HG02642 (cell line): ENCODE data around the gene WDR26.
"Not testable (repeated sequence)": the region's sequence is repeated elsewhere in the genome, so short reads cannot be mapped to it uniquely, and the experiment has no call there.

Experiments
- ATAC-seq: cut with Tn5 transposase; IDR thresholded peaks from one replicate; pipeline ENCODE4 v1.9.1; 2021; ENCODE audit warnings: mild to moderate bottlenecking; ENCODE audit not compliant: unreplicated experiment, poor library complexity

WDR26 gene

GRCh38 chr1:224435318-224435763, 744 bp upstream of the WDR26 start:
- ATAC-seq: peak; percentile 19

DNA sequence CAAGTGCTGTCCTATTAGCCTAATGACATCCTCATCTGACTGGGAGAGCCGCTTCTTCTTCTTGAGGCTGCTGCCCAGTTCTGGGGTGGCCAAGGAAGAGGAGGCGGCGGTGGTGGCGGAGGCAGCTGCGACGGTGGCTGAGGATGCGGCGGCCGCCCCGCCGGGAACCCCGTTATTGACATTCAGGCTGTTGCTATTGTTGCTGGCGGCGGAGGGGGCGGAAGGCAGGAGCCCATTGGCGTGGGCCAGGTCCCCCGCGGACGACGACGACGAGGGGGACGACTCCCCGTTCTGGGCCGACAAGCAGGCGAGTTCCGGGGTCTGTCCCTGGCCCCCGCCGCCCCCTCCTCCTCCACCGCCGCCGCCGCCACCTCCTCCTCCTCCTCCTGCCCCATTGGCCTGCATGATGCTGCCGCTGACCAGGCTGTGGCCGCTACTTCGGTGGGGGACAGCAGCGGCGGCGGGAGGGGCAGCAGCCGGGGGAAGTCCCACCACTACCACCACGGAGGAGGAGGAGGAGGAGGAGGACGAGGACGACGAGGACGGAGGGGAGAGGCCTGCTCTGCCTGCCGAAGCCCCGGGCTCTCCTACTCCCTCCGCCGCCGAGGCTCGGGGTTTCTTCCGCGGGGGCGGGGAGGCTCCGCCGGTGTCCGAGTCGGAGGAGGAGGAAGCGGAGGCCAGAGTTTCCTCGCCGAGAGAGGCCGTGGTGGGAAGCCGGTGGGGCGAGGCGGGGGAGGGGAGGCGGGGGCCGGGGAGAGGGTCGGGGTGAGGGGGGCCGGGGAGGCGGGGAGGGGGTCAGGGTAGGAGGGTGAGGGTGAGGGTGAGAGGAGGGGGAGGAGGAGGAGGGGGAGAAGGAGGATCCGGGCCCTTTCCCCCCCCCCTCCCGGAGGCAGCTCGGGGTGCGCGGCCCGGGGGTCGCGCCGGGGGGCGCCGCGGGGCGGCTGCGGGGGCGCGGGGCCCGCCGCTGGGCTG, 610 bp downstream of the WDR26 start:
- ATAC-seq: peak; percentile 12

DNA sequence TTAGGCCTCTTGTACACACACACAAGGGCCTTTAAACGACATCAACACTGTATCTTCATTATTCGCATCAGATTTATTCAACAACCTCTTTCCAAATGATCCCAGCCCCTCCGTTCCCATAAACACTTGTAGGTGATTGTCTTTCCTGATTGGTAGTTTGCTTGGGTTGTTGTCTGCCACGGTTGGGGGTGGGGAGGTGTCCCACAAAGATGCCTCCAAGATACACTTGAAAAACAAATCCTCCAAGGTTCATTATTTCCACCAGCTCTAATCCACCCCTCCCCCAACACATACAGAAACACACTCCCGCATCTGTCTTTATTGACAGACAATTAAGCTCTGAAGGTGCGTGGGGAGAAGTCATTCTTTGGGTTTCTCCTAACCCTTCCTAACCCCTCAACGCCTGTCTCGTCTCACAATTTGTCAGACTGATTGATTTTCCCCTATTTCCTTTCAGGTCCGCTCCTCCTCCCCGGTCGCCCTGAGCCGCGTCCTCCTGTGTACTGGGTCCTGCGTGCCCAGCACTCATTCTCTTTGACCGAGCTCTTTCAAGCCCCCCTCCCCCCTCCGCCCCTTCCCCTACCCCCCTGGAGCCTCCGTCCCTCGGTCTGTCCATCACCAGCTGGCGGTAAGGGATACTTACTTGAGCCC, 1.4 kb downstream of the WDR26 start:
- ATAC-seq: no peak

- ATAC-seq: no peak
These were observed 1.9 kb downstream of the WDR26 start for GRCh38 chr1:224432672-224433040.

GRCh38 chr1:224432146-224432545, 2.5 kb downstream of the WDR26 start:
- ATAC-seq: no peak

GRCh38 chr1:224431726-224432125, 2.9 kb downstream of the WDR26 start:
- ATAC-seq: no peak

- ATAC-seq: no peak
These were observed 4.0 kb downstream of the WDR26 start for GRCh38 chr1:224430511-224431113.

DNA sequence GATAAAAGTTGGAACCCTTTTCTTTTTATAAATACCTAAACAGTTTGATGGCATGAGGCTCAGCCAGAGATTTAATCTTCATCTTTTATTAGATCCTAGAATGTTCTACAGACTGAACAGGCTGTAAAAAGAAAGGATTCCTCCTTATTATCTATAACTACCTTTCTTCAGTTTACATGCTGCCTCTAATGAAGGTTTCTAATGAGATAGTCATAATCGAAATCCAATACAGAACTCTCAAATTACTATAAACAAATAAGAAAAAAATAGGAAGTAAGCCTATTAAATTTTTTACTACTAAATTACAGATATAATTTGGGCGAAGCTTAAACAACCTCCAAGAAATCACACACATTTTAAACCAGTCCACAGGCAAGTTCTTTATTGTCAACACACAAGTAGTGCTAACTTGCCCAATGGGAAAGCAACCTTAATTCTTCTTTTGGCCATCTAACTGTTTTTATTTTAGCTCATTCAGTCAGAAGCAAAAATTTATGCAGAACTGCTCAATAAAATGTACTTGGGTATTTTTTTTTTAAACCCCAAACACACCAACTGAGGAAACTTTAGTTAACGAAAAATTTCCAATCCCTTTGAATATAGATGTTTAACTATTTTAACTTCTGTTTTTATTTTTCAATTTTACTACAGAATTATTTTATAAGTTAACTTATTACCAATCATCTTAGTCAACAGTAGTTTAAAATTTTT, 4.8 kb downstream of the WDR26 start:
- ATAC-seq: no peak

DNA sequence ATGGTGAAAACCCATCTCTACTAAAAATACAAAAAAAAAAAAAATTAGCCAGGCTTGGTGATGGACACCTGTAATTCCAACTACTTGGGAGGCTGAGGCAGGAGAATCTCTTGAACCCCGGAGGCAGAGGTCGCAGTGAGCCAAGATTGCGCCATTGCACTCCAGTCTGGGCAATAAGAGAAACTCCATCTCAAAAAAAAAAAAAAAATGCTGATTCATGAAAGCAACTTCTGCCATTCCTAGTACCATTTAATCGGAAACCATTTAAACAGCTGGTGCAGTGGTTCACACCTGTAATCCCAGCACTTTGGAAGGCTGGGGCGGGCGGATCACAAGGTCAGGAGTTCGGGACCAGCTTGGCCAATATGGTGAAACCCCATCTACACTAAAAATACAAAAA, 5.9 kb downstream of the WDR26 start:
- not testable (repeated sequence) for ATAC-seq

DNA sequence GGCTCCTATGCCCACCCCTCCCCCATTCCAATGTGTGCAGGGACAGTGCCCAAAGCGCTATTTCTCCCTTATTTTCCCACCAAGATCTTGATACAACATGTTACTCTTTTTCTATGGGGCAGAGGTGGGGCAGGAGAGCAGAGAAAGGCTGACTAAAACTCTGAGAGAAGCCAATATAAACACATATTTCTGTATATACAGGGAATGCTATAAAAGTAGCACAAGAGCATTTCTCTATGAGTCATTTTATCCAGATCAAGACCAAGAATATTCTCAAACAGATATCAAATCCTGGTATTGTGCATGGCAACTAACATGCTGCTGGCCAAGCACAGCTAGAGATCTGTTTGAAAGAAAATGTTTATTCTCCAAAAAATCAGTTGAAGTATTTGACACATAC, 7.3 kb downstream of the WDR26 start:
- ATAC-seq: no peak

DNA sequence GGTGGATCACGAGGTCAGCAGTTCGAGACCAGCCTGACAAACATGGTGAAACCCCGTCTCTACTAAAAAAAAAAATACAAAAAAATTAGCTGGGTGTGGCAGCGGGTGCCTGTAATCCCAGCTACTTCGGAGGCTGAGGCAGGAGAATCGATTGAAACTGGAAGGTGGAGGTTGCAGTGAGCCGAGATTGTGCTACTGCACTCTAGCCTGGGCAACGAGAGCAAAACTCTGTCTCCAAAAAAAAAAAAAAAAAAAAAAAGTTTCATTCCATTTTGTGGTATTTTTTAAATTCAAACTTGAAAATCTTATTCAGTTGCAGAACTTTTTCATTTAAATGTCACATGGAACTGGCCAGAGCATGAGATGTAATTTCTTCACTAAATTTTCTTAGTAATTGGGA, 7.7 kb downstream of the WDR26 start:
- not testable (repeated sequence) for ATAC-seq

DNA sequence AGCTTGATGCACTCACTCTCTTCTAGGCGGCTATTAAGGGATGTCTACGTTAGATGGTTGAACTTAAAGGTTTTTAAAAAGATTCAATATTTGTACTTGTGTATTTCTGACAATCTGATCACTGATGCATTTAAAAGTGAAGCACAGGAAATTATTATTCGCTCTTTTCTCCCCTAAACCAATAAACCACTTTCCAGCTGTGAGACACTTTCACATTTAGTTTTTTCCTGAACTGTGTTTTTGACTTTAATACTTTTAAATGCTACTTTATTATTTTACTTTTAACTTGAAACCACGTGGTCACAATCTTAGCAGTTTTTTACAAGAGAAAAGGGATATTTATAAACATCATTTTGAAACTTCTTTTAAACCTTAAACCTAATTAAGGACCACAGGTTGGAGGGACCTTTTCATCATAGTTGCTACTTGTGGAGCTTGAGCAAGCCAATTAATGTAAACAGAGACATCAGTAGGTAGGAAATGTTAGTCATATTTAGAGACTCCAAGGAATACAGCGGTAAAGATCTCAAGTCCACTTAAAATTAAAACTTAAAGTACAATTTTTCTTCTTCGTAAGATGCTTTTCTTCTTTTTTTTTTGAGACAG, 9.2 kb downstream of the WDR26 start:
- ATAC-seq: no peak

GRCh38 chr1:224420106-224420505, 14.5 kb downstream of the WDR26 start:
- ATAC-seq: no peak

- no peak for ATAC-seq
These were observed 22.8 kb downstream of the WDR26 start for GRCh38 chr1:224411766-224412165.

GRCh38 chr1:224408294-224408590, 26.4 kb downstream of the WDR26 start:
- no peak for ATAC-seq

DNA sequence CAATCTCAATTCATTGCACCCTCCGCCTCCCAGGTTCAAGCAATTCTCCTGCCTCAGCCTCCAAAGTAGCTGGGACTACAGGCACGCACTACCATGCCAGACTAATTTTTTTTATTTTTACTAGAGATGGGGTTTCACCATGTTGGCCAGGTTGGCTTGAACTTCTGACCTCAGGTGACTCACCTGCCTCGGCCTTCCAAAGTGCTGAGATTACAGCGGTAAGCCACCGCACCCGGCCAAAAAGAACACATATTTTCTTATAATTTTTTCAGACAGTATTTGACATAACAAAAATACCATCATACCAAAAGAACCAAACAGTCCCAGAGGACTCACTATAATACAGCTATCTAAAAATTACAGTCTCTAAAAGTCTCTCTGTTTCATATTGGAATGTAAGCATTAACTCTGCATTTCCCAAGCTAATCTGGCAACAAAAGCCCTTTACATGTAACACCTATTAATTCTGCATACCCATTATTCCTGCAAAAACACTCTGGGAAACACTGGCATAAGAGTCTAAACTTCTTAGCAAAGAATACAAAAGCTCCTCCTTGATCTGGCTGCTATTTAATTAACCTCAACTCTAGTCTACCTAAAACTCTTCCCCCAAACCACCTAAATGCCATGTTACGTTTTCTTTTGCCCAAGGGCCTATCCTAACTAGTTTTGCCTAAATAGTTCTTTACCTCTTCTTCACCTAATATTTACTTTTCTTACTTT, 26.9 kb downstream of the WDR26 start:
- ATAC-seq: no peak

DNA sequence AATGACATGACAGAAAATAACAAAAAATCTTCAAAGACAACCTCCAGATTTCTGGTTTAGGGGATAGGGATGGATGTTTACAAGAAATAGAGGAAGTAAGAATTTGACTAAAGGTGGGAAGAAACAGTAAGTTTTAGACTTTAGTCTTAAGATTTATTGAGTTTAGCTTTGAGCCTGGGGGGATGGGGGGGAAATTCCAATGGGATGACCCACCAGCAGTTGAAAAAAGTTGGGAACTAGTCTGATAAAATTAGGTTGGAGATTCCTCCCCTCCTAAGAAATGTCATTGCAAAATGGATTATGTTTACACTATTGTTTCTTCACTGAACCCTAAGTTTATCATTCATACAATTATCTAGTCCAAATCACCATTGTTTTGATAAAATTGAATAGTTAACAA, 28.4 kb downstream of the WDR26 start:
- ATAC-seq: no peak

DNA sequence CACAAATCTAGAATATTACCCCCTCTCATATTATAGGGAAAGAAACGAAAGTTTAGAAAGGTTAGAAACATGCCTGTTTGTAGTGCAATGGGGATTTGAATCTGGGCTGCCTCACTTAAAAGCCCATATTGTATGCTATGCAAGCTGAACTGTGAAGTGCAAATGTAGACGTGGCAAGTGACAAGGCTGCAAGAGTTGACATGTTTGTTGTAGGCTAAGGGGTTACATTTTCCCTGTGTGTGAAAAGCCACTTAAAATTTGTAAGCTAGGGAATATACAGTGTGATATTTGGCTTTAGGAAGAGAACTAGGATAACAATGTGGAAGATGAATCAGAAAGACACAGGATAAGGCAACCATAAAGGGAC, 29.0 kb downstream of the WDR26 start:
- no peak for ATAC-seq

DNA sequence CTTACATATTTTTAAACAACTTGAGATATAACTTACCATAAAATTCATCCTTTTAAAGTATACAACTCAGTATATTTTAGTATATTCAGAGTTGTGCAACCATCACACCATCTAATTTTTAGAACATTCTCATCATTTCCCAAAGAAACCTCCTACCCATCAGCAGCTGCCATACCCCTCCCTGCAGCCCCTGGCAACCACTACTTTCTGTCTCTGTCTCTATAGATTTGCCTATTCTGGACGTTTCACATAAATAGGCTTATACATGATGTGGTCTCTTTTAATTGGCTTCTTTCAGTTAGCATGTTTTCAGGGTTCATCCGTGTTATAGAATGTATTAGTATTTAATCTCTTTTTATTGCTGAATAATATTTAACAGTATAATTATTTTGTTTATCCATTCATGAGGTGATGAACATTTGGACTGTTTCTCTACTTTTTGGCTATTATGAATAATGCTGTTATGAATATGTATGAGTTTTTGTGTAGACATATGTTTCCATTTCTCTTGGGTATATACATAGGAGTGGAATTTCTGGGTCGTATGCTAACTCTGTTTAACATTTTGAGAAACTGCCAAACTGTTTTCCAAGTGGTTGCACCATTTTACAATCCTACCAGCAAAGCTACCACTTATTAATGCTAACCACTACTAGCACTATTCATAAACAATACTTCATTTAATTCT, 29.5 kb downstream of the WDR26 start:
- no peak for ATAC-seq
